Upper lobe of left lung (tissue), 6 donors: Measurements from ENCODE around the gene MAJIN. TPM values are rescaled to one million over a fixed set of nuclear protein-coding genes. Genes with fewer than 3 reads are reported as not detected.

Source experiments
- ATAC-seq, 2 donors: fragments of 200-7000 bp; cut with Tn5 transposase; one replicate each; pipeline ENCODE4 v1.9.1; 2022; ENCODE audit warnings: mild to moderate bottlenecking in 2 of 2, moderate library complexity in 2 of 2; ENCODE audit not compliant: low FRiP score in 2 of 2
- DNase-seq, 2 donors: peaks; one replicate each; pipeline ENCODE4 v3.0.0-alpha.2; 2019 to 2020
- H3K27ac ChIP-seq, 4 donors: fragments of 200-600 bp; sonication (generic); one replicate each; pipeline ENCODE4 v1.5.1; 2016 to 2019
- H3K27me3 ChIP-seq, 4 donors: fragments of 200-600 bp; sonication (generic); one replicate each; pipeline ENCODE4 v1.5.1; 2017 to 2019
- H3K36me3 ChIP-seq, 4 donors: fragments of 200-600 bp; sonication (generic); one replicate each; pipeline ENCODE4 v1.5.1; 2016 to 2019
- H3K4me1 ChIP-seq, 4 donors: fragments of 200-600 bp; sonication (generic); one replicate each; pipeline ENCODE4 v1.5.1; 2018 to 2019
- H3K4me3 ChIP-seq, 4 donors: fragments of 200-600 bp; sonication (generic); one replicate each; pipeline ENCODE4 v1.5.1; 2017 to 2019; ENCODE audit warnings: mild to moderate bottlenecking in 2 of 4, moderate library complexity in 1 of 4
- H3K9me3 ChIP-seq, 4 donors: fragments of 200-600 bp; sonication (generic); one replicate each; pipeline ENCODE4 v1.5.1; 2018 to 2019
- CTCF ChIP-seq, 6 experiments: fragments of 450-650 bp in 4 of 6; fragments of 200-600 bp in 2 of 6; sonication (generic) in 2 of 6; IDR thresholded peaks; one replicate each; pipeline ENCODE4 v1.5.1; 2016 to 2019; ENCODE audit warnings: antibody characterized with exemption in 6 of 6
- EP300 ChIP-seq, 4 donors: sonication (generic); formaldehyde crosslinking; IDR thresholded peaks; one replicate each; pipeline ENCODE4 v1.5.1; 2017; ENCODE audit warnings: antibody characterized with exemption in 4 of 4, control low read depth in 2 of 4
- POLR2A ChIP-seq, 4 donors: fragments of 450-650 bp; IDR thresholded peaks; one replicate each; pipeline ENCODE4 v1.5.1; 2016 to 2017; ENCODE audit warnings: antibody characterized with exemption in 4 of 4, mild to moderate bottlenecking in 2 of 4
- POLR2AphosphoS5 ChIP-seq, 2 donors: sonication (generic); formaldehyde crosslinking; IDR thresholded peaks; one replicate each; pipeline ENCODE4 v1.5.1; 2017; ENCODE audit warnings: antibody characterized with exemption in 2 of 2
- WGBS, 2 donors: methylation state at CpG; one replicate each; pipeline ENCODE4 v1.1.5; 2017 to 2018; 5-methylcytosine and 5-hydroxymethylcytosine counted together
- total RNA-seq, 6 donors: library from RNA; depleted of rRNA in 4 of 6; stranded (reverse); fragments of >200 nt in 4 of 6; gene quantifications; one replicate each; pipeline versions ENCODE4 v1.1.0 to v1.2.1, GENCODE V29; 2016 to 2021
- donor health status: DM: no; HTN: no; CAD: no; lungs with moderate emphysema.
- donor health status: DM: no; HTN: yes; CAD: no; lungs with severe emphysema.

Gene MAJIN
- total RNA-seq, 6 donors from 2014 or later = 0.15 TPM; not detected in 5

GRCh38 chr11:64897381-64898075, 74.4 kb downstream of the MAJIN start:
- DNase-seq = peak; percentile 18 to 65

GRCh38 chr11:64896448-64897022, 75.4 kb downstream of the MAJIN start:
- H3K27ac ChIP-seq = no peak overlapping the region
- DNase-seq (peak in 1 of 2 donors; percentile 56), ATAC-seq (no peak)
- no peak for TF ChIP-seq EP300 (IDR thresholded peaks at IDR 0.05)
- no peak for TF ChIP-seq CTCF (IDR thresholded peaks at IDR 0.05)
- TF ChIP-seq POLR2AphosphoS5 (IDR thresholded peaks at IDR 0.05) = no peak
- TF ChIP-seq POLR2A (IDR thresholded peaks at IDR 0.05) = no peak
- peaks cover 14 to 69% (median 51%) of the 10 kb centered on the region in 4 donors for H3K36me3 ChIP-seq
- H3K27me3 ChIP-seq = no peaks in the 10 kb centered on the region
- no peaks in the 10 kb centered on the region for H3K9me3 ChIP-seq
- H3K4me3 ChIP-seq = no peak overlapping the region
- peaks cover 8 to 17% (median 11%) of the 10 kb centered on the region in 4 donors for H3K4me1 ChIP-seq
- WGBS, 2 donors = 92 to 100% methylated on average over 1 to 11 of the region's 14 CpGs

More at GRCh38 chr11:64897381-64898075, 74.4 kb downstream of the MAJIN start:
- peaks cover 23 to 79% (median 61%) of the 10 kb centered on the region in 4 donors for H3K36me3 ChIP-seq
- WGBS, 2 donors = 93 to 94% methylated on average over 7 to 19 of the region's 19 CpGs
- H3K27ac ChIP-seq = no peak overlapping the region
- ATAC-seq = no peak
- H3K9me3 ChIP-seq = no peaks in the 10 kb centered on the region
- peaks cover 8 to 17% (median 11%) of the 10 kb centered on the region in 4 donors for H3K4me1 ChIP-seq
- TF ChIP-seq POLR2A (IDR thresholded peaks at IDR 0.05) (no peak), CTCF (IDR thresholded peaks at IDR 0.05) (no peak), POLR2AphosphoS5 (IDR thresholded peaks at IDR 0.05) (no peak), EP300 (IDR thresholded peaks at IDR 0.05) (no peak)
- H3K27me3 ChIP-seq = no peaks in the 10 kb centered on the region
- H3K4me3 ChIP-seq = no peak overlapping the region

DNA sequence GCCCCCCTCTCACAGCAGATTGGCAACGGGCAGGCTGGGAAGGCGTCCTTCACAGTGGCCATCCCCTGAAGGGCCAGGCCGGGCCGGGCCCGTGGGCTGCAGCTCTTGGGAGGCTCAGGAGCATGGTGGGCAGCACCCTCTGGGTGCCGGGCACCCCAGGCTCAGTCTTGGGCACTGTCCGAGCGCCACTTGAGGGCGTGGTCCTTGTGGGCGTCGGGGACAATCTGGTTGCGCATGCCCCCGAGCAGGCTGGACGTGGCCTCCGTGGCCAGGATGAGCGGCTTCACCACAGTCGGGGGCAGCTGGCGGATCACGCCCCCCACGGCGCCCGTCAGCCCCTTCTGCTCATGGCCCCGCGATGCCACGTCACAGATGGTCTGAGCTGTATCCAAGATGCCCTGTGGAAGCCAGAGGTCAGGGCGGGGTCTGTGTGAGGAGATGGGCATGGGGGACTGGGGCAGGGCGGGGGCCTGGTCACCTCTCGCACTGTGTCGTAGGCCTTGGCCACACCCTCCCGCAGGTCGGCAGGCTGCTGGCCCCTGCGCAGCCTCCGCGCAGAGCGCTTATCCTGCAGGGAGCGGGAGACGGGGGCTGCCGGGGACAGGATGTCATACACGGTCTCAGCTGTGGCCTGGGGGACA, 77.0 kb downstream of the MAJIN start:
- peaks cover 8 to 17% (median 11%) of the 10 kb centered on the region in 4 donors for H3K4me1 ChIP-seq
- TF ChIP-seq EP300 (IDR thresholded peaks at IDR 0.05) (no peak), CTCF (IDR thresholded peaks at IDR 0.05) (no peak), POLR2AphosphoS5 (IDR thresholded peaks at IDR 0.05) (no peak), POLR2A (IDR thresholded peaks at IDR 0.05) (no peak)
- WGBS, 2 donors = 85% methylated on average over 32 of the region's 39 CpGs; no CpG with 5 or more reads in 1 of the 2 donors
- H3K36me3 ChIP-seq = peaks cover 13 to 53% (median 38%) of the 10 kb centered on the region in 4 donors
- H3K27me3 ChIP-seq = no peaks in the 10 kb centered on the region
- no peak overlapping the region for H3K4me3 ChIP-seq
- H3K27ac ChIP-seq = no peak overlapping the region
- no peaks in the 10 kb centered on the region for H3K9me3 ChIP-seq
- DNase-seq (peak in 1 of 2 donors; percentile 76), ATAC-seq (no peak)

- DNase-seq (peak; percentile 87), ATAC-seq (peak; percentile 82 to 86)
- H3K27ac ChIP-seq = peak overlapping the region in 1 of 4 donors; percentile 7
- H3K4me1 ChIP-seq = peaks cover 8 to 17% (median 11%) of the 10 kb centered on the region in 4 donors
- 43 to 56% methylated on average over 12 of the region's 14 CpGs for WGBS, 2 donors
- TF ChIP-seq POLR2A (IDR thresholded peaks at IDR 0.05) = no peak
- peak; percentile 90 to 95 (median 93) for TF ChIP-seq CTCF (IDR thresholded peaks at IDR 0.05)
- H3K36me3 ChIP-seq = peaks cover 11 to 47% (median 34%) of the 10 kb centered on the region in 4 donors
- no peak overlapping the region for H3K4me3 ChIP-seq
- H3K27me3 ChIP-seq = no peaks in the 10 kb centered on the region
- no peaks in the 10 kb centered on the region for H3K9me3 ChIP-seq
These were observed 77.7 kb downstream of the MAJIN start for GRCh38 chr11:64894070-64894811.
